GM21381 (cell line): ENCODE results near the gene PUS7.
"Not testable (repeated sequence)": the region's sequence is repeated elsewhere in the genome, so short reads cannot be mapped to it uniquely, and the experiment has no call there.

Experiments used
- ATAC-seq: cut with Tn5 transposase; IDR thresholded peaks from one replicate; pipeline ENCODE4 v1.9.1; 2021; ENCODE audit warnings: mild to moderate bottlenecking, moderate library complexity; ENCODE audit not compliant: unreplicated experiment

PUS7 gene

DNA sequence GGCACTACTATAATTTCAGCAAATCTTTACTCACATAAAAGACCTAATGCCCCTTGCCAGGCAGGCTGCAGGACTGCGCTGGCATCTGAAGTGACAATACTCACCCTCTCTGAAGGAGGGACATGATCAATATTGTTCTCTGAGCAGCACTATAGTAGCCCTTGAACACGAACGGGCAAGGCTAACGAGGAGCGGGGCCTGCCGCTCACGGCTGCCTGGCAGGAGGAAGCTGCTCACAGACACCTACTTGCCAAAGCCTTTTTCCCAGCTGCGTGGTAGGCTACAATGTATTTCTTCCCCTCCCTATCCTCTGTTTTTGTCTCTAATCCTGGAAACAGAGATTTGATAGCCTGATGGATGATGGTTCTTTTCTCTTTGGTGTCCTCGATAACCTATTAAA, 19.9 kb downstream of the PUS7 start:
- no peak for ATAC-seq

DNA sequence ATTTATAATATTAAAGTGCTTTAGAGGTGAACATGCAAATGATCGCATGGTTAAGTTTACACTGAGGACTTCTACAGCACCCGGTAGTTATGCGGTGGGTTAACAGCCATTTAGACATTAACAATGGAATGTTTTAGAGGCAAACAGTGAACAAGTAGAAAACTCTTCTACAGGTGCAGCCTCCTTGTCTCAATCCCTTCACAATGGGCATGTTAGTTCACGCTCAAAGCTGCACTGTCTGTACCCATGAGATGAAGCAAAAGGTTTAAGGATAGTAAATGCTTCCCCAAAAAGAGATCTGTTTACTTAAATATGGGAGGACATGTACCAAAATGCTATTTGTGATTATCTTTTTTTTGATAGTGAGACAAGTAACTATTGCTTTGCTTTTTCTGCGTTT, 25.1 kb downstream of the PUS7 start:
- no peak for ATAC-seq

DNA sequence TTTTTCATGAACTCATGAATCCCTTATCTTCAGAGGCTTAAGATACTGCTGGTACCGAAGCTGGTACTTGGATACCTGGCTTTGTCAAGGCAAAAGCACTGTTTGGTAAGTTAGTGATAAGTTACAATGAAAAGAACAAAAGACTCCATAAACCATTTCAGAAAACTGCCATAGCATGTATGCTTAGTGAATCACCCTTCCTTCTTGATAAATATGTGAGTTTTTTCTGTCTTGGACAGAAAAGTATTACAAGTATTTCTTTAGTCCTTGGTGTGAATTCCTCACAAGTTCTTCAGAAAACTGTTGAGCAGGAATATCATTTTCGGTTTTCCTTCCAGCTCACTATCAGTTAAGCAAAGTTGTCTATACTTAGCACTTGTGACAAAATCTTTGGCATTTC, 25.6 kb downstream of the PUS7 start:
- no peak for ATAC-seq

DNA sequence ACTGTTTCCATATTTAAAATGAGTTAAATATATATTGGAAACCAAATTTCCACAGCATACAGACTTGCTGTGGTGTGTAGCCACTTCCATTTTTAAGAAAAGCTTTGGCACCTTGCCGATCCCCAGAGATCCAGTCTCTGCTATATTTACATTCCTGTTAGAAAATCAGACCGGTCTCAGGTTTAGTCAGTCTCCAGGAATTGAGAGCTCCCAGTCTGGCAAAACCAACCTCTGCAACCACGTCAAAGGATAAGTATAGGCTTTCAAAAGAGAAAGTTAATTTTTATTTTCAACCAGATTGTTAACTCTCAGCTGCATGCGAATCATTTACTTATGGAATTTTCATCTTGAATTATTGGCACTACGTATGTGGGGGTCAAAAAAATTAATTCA, 28.2 kb downstream of the PUS7 start:
- no peak for ATAC-seq

DNA sequence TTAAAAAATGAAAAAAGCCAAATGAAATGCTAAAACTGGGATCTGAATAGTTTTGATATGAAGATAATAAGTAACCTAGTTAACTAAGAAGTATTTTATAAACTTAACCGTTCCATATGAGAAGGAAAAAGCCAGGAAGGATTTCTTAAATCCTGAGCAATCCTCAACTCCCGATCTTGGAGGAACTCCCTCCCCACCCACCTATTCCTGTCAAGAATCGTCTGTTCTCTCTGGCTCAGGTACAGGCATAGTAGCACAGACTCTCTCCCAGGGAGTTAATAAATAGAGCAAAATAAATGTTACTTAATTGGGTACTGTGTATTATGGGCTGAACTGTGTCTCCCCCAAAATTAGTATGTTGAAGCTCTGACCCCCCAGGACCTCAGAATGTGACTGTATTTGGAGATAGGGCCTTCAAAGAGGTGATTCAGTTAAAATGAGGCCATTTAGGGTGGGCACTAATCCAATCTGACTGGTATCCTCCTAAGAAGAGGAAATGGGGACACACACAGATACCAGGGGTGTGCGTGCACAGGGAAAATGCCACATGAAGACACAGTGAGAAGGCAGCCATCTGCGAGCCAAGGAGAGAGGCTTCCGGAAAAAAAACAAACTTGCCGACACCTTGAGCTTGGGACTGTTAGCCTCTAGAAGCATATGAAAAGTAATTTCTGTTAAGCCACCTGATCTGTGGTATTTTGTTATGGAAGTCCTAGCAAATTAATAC, 28.7 kb downstream of the PUS7 start:
- no peak for ATAC-seq

DNA sequence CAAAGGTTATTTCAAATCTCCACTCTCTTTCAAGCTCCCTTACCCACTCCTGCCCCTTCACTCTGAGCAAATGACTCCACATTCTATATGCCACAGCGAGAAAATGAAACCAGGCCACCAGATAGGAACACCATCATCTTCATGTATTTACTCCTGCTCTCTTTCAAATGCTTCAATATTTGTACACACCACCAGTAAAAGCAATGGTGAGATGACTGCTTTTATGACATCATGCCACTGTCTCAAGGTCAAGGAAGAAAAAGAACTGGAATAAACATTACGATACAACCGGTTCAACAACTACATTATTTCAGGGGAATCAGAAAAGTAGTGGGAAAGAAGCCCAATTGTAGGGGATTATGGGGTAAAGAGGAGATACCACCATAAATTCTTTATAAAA, 32.7 kb downstream of the PUS7 start:
- no peak for ATAC-seq

DNA sequence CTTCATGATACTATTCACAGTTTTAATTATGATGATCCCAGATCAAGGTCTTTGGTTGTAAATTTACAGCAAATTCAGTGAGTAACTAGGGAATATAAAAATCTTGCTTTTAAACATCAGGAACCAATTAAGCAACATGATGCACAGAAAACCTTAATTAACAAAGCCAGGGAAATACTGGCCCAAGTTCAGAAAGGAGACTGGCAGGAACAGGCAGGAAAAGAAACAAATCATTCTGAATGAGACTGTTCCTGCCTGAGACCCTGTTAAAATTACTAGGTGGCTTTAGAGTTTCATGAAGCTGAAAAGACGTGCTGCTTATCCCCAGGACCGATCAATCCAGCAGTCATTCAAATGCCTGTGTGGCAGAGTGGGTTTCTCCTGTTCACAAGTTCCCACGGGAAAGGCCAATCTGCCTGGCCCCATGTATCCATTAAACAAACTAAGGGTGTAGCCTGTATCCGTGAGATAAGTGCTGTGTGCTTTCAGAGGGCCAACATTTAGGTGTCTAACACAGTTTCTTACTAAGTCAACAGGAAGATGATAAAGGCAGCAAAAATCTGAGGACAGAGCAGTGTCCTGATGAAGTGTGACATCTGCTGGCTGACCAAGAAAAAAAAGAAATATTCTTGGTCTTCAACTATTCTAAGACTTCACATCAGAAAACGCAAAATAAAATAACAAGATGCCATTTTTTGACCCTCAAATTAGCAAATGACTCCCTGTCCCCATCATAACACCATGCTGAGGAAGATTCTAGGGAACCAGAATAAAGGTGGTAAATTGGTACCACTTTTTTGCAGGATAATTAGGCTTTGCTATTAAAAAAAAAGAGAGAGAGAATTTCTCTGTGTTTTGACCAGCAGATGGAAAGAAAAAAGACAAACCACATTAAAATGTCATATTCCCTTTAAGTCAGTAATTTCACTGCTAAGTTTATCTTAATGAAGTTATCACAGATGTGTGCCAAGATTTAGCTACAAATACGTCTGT, 34.2 kb downstream of the PUS7 start:
- no peak for ATAC-seq

DNA sequence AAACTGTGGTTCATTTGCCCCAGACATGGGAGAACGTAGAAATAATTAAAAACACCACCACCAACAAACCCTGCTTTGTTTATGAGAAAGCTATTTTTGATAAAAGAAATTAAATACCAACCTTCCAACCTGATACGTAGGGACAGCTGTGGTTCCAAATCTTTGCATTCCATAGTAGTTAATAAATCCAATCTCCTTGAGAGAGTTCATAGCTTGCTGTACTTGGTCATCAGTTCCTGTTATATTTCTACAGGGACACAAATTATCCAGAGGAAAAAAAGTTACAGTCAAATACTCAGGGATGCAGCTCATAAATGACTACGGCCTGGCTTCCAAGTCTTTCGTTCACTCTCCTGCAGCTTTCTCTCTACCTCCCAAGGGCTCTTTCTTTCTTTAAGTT, 41.1 kb downstream of the PUS7 start:
- no peak for ATAC-seq

DNA sequence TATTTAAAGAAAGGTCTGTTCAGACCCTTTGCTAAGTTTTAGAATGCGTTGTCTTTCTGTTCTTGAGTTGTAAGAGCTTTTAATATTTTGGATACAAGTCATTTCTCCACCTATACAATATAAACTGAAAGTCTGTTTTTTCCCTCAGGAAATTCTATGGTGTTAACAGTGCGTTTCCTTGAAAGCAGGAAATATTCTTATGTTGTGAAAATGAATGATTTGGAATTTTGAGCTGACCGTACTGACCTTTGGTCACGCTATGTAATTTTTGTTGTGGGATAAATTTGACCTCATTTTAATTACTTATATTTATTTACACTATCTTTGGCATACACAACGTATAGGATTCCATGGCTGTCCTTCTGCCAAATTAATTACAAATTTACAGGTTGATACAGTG, 43.5 kb downstream of the PUS7 start:
- no peak for ATAC-seq

DNA sequence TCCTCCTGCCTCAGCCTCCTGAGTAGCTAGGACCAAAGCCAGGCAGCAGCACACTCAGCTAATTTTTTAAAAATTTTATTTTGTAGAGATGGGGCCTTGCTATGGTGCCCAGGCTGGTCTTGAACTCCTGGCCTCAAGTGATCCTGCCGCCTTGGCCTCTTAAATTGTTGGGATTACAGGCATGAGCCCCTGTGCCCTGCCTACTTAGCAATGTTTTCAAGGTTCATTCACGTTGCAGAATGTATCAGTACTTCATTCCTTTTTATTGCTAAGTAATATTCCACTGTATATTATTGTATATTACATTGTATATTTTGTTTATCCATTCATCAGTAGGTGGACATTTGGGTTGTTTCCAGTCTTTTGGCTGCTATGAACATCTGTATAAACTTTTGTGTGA, 44.2 kb downstream of the PUS7 start:
- ATAC-seq: no peak

DNA sequence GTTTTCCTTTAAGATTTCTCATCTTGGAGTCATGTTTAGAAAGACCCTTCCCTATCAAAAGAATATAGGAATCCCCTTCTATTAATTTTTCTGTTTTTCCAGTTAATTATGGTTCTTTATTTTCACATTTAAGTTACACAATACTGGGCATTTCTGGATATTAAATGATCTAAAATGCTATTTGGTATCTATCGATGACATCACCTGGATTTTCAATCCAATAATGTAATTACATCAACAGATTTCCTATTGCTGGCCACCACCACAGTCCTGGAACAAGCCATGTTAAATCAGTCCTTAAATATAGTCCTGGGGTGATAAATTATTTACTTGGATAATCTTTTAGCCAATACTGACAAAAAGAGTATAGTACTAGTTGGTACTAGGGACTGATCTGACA, 48.0 kb downstream of the PUS7 start:
- ATAC-seq: no peak

DNA sequence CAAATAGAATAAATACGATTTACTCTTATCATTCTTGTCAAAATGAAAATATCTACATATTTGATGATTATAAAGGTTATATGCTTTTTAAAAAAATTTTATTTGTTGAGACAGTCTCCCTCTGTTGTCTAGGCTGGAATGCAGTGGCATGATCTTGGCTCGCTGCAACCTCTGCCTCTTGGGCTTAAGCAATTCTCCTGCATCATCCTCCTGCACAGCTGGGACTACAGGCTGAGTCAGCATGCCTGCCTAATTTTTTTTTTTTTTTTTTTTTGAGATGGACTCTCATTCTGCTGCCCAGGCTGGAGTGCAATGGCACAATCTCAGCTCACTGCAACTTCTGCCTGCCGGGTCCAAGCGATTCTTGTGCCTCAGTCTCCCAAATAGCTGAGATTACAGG, 48.9 kb downstream of the PUS7 start:
- no peak for ATAC-seq

DNA sequence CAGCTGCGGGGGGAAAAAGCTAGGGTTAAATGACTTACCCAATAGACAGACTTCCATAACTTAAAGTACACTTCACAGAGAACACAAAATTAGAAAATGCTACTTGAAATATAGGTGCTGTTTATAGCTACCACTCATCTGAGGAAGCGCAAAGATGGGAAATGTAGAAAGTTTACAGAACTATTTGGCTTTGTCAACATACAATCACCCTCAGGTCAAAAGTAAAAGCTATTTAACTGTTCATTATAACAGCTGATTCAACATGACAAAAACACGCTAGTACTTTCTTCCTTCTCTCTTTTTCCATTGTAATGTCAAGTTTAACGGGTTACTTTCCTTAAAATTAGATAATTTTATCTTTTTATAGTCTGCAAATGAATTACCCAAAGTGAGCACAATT, 51.2 kb downstream of the PUS7 start:
- no peak for ATAC-seq

DNA sequence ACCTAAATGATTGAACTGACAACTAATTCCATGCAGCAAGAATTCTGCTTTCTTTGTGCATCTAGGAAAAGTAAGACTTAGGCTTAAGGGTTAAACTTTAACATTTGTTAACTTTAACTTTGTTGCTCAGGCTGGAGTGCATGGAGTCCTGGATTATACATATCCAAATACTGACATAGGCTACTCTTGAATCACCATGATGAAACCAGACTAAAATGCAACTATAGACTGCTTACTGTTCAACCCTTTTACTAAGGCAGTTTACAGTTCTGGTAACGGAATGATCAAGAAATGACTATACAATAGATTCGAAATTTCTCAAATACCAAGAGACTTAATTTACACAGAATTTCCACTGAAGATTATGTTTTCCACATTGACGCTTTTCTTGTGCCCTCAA, 52.0 kb downstream of the PUS7 start:
- no peak for ATAC-seq

DNA sequence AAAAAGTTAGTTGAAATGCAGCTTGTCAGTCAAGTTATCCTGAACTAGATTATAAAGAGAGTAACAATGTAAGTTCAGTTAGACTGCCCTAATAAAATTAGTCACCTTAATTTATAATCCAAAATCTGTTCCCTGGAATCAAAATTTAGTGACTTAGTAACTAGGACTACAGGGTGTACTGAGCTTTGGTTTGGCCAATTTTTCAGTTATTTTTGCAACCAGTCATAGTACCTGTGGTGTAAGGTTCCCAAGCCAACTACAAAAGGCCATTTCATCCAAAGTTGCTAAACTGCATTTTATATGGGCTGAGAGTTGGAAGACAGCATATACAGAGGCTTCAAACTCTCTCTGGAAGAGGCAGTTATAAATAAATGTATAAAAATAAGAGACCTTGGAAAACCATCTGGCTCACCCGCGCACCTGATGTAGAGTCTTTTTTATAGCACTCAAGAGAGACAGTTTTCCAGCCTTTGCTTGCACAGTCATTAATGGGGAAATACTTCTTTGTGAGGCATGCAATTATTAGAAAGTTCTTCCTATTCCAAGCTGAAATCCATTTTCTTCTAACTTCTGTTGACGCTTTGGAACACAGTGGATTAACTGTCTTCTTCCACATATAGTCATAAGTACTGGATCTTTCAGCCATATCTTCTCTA, 59.2 kb downstream of the PUS7 start:
- no peak for ATAC-seq

DNA sequence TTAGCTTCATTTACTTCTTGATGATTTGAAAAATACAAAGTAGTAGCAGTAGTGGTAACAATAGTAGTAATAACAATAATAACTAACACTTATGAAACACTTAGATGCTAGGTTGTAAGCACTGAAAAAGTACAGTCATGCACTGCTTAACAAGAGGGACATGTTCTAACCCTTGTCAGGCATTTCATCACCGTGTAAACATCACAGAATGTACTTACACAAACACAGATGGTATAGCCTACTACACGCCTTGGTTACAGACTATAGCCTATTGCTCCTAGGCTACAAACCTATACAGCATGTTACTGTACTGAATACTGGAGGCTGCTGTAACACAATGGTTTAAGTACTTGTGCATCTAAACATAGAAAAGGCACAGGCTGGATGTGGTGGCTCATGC, 60.6 kb downstream of the PUS7 start:
- no peak for ATAC-seq

DNA sequence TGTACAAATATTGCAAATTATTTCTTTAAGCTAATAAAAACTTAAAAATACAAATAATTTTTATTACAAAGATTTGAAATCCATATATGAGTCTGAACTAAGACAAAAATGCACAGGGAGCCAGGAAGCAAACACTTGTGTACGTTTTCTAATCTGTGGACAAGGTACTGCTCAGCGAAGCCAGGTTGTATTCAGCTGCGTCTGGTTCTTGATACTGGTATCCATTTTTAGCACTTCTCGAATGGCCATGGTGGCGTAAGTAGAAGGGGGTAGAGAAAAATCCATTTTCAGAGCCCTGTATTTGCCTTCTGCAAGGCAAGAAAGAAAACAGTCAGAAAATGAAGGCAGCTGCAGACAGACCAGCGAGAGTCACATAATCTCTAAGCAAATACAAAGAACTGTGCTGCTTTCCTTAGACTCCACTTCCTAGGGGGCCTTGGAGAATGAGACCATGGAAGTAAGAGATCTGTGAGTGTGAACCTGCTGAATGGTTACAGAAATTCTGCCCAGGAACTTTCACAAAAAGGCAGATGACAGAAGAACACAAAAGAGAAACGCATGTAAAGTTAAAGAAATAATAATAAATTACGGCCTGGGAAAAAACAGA, 64.3 kb downstream of the PUS7 start:
- ATAC-seq: no peak

DNA sequence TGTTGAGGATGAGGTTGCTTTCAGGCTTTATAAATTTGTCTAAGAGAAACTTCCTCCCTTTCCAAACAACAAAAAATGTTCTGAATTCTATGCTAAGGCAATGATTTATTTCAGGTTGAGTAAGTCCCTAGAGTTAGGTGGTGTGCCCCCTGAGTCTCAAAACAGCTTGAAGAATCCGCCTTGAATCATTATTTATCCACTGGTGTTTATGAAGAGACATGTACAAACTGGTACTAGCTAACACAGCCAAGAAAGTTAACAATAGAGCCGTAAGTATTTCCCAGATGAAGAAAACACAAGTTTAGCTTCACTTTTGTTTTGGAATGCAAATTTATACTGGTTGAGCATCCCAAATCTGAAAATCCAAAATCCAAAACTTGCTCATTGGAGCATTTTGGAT, 67.2 kb downstream of the PUS7 start:
- ATAC-seq: no peak

DNA sequence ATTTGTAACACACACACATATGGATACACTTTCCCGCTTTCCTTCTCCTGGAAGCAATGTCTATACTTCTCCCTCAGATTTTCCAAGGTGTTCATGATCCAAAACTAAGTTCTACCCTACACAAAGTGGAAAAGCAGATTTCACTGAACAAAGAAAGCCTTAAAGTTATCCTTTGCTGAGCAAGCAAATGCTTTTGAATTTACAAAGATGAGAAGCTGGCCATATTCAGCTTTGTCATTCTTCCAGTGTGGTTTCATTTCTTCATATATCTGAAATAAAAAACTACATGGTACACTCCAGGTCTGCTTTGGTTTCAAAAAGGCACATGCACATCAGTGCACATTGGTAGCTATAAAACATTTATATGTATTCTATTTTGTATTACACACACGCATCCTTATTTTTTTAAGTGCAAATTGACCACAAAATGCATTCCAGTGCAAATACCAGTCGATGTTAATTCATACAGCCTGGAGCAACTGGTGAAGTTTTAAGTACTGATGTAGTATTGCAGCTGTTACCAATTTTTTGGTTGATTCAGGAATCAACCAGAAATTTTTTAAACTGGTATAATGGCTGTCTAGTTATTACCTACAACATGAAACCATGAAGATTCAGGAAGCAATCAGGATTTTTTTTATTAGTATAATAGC, 67.8 kb downstream of the PUS7 start:
- ATAC-seq: no peak

DNA sequence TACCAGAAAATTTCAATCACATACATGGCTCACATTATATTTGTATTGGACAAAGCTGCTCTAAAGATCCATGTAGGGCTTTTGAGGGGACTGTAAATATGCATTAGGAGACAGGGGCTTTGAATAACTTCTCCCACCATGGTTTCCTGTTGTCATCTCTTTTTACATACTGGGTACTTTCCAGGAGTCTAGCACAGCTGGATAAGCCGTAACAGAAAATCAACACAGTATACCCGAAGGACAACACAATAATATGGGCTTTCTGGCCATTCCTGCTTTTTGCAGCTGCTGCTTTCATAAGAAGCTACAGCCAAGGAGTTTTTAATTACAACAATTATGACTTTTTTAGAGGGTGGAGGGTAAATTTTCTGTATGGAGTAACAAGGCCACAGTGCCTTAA, 70.0 kb downstream of the PUS7 start:
- no peak for ATAC-seq

DNA sequence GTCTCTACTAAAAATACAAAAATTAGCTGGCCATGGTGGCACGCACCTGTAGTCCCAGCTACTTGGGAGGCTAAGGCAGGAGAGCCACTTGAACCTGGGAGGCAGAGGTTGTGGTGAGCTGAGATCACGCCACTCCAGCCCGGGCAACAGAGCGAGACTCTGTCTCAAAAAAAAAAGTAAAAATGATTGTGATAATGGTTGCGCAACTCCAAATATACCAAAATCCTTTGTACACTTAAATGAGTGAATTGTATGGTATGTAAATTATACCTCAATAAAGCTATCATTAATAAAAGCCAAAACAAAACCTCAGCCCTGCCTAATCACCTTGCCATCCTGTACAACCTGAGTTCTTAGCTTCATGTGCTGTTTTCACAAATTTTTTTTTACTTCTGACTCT, 71.2 kb downstream of the PUS7 start:
- not testable (repeated sequence) for ATAC-seq
